Activated CD4-positive, alpha-beta T cell treated with anti-CD3 and anti-CD28 coated beads, Interleukin-2, amount 10 ng/mL, durations not matched to agents 24 days and 14 days (primary cell): ENCODE results near the gene CCR7. TPM values are rescaled to one million over a fixed set of nuclear protein-coding genes. Genes with fewer than 3 reads are reported as not detected.

Experiments
- DNase-seq: peaks from one replicate; pipeline ENCODE4 v3.0.0; 2022
- H3K27ac Mint-ChIP-seq: one replicate; pipeline ENCODE4 v1.8.0; 2022; ENCODE audit warnings: mild to moderate bottlenecking, mixed read lengths
- H3K27me3 Mint-ChIP-seq: one replicate; pipeline ENCODE4 v1.8.0; 2022; ENCODE audit warnings: mixed read lengths
- H3K36me3 Mint-ChIP-seq: one replicate; pipeline ENCODE4 v1.8.0; 2022; ENCODE audit warnings: low read depth, mild to moderate bottlenecking, mixed read lengths
- H3K4me1 Mint-ChIP-seq: one replicate; pipeline ENCODE4 v1.8.0; 2021; ENCODE audit warnings: mixed read lengths
- H3K4me3 Mint-ChIP-seq: one replicate; pipeline ENCODE4 v1.8.0; 2022; ENCODE audit warnings: mild to moderate bottlenecking, moderate library complexity, mixed read lengths
- H3K9me3 Mint-ChIP-seq: one replicate; pipeline ENCODE4 v1.8.0; 2021; ENCODE audit warnings: mixed read lengths
- intact Hi-C: fragments of 100-400 bp; cut with micrococcal nuclease; formaldehyde crosslinking; loops from one replicate; pipeline ENCODE4 v1.15.1; 2023
- total RNA-seq: library from RNA; stranded (reverse); gene quantifications from 2 replicates; pipeline ENCODE4 v1.2.3, GENCODE V29; 2022

The CCR7 gene, protein sequence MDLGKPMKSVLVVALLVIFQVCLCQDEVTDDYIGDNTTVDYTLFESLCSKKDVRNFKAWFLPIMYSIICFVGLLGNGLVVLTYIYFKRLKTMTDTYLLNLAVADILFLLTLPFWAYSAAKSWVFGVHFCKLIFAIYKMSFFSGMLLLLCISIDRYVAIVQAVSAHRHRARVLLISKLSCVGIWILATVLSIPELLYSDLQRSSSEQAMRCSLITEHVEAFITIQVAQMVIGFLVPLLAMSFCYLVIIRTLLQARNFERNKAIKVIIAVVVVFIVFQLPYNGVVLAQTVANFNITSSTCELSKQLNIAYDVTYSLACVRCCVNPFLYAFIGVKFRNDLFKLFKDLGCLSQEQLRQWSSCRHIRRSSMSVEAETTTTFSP
- total RNA-seq: 217 and 220 TPM in 2 replicates

DNA sequence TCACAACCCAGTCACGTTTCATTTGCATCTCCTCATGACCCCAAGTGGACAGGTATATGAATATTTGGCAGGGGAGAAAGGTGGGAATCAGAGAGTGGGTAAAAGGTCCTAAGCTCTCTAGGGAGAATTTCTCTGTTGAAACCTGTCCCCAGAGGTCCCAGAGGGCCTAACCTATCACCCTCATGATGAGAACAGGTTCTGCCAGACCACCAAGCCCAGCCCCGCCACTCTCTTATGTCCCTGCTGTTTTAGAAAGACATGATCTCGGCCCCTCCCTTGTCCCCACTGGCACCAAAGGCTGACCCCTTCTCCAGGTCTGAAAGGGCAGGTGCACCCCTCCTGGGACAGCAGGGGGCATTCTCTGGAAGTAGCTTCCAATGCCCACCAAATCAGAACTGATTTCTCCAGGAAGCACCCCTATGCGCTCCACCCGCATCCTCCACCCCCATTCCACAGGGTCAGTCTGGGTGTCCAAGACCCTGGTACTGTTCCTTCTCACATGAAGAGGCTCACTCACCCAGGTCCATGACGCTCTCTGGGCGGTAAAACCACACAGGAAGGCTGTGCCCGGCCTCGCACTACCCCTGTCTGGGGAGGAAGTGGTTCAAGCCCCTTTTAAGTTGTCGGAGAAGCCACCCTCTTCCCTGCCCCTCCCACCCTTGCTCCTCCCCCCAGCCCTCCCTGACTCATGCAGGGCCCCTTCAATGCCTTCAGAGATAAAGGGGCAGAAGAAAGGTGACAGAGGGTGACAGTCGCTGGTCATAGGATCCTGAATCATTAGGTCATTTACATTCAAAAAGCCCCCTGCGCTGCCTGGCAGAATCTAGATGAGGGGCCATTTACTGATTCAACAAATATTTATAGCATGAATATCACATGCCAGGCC lies at the start of gene CCR7:
TSS of gene CCR7 (minus strand) at position 590 of the 886 bp plus-strand sequence. CDS start at position 527, 63 bp downstream.
- H3K27ac Mint-ChIP-seq: peak within 1 kb of the TSS; percentile 100
- H3K27me3 Mint-ChIP-seq: no peaks in the 10 kb centered on the region
- H3K4me3 Mint-ChIP-seq: peak within 1 kb of the TSS; percentile 95
- peaks cover 51% of the 10 kb centered on the region for H3K36me3 Mint-ChIP-seq
- intact Hi-C loops: loop anchor here (1.0 to 5.0 kb wide), 2 partner anchors 55 to 1102 kb away; no protein-coding TSS in a partner anchor
- H3K9me3 Mint-ChIP-seq: peaks cover 3% of the 10 kb centered on the region
- DNase-seq: peak; percentile 93
- H3K4me1 Mint-ChIP-seq: peaks cover 37% of the 10 kb centered on the region

DNA sequence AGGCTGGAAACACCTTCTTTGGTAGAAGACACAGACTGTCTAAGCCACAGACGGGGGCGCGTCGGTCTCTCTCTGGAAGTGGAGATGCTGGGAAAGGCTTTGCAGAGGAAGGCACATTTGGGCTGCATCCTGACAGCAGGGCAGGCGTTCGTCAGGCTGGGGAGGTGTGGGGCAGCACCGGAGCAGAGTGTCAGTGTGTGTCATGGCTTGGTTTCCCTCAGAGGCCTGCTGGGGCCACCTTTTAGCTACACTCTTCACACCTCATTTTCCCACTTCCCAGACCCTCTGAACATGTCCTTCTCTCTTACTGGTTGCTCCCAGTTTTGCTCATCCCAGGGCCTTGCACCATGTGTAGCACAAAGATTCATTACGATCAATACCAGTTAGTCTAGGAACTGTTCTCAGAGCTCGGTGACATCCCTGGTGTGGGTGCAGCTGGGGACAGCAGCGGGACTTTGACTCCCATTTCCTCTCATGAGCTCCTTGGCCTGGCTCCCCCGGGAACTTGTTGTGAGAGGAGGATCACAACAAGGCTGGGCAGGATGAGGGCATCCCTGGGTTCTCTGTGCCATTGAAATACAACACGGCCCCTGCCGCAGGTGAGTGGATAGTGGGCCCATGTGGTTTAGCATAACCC lies 49.3 kb upstream of the CCR7 start:
- H3K9me3 Mint-ChIP-seq: peaks cover 1% of the 10 kb centered on the region
- peaks cover 67% of the 10 kb centered on the region for H3K4me1 Mint-ChIP-seq
- peak; percentile 58 for DNase-seq
- peak overlapping the region; percentile 85 for H3K27ac Mint-ChIP-seq
- H3K4me3 Mint-ChIP-seq: peak overlapping the region; percentile 47
- intact Hi-C loops: loop anchor here (1.0 to 2.0 kb wide), 3 partner anchors 7 to 52 kb away; no protein-coding TSS in a partner anchor
- H3K36me3 Mint-ChIP-seq: no peaks in the 10 kb centered on the region
- H3K27me3 Mint-ChIP-seq: no peaks in the 10 kb centered on the region

DNA sequence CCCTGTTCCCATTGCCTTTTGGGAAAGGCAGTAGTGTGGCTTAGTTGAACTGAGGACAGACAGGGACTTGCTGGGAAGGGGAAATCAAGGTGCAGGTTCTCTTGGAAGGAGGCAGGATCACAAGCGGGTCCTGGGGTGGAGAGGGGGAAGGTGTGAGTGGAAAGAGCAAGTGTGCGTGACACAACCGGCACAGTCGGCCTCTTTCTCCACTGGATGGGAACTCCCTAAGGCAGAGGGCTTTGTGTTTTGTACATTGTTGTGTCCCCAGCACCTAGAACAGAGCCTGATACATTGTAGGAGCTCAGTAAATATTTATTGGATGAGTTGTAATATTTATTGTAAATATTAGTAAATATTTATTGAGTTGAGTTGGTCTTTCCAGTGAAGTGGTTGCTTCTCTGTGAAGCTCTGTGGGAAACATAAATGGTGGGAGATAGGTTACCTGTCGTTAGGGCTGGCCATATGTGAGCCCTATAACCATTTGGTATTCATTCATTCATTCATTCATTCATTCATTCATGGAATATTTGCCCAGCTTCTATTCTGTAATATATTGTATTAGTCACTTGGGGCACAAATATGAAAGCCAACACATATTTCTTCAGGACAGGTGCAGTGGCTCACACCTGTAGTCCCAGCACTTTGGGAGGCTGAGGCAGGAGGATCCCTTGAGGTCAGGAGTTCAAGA lies 48.3 kb upstream of the CCR7 start:
- intact Hi-C loops: loop anchor here (2.0 kb wide), 1 partner anchor 51 kb away; no protein-coding TSS in a partner anchor
- Mint-ChIP-seq H3K27me3 (no peaks in the 10 kb centered on the region), H3K27ac (peak overlapping the region; percentile 92), H3K4me1 (peaks cover 76% of the 10 kb centered on the region), H3K36me3 (no peaks in the 10 kb centered on the region), H3K4me3 (peak overlapping the region; percentile 74), H3K9me3 (peaks cover 7% of the 10 kb centered on the region)
- no peak for DNase-seq

DNA sequence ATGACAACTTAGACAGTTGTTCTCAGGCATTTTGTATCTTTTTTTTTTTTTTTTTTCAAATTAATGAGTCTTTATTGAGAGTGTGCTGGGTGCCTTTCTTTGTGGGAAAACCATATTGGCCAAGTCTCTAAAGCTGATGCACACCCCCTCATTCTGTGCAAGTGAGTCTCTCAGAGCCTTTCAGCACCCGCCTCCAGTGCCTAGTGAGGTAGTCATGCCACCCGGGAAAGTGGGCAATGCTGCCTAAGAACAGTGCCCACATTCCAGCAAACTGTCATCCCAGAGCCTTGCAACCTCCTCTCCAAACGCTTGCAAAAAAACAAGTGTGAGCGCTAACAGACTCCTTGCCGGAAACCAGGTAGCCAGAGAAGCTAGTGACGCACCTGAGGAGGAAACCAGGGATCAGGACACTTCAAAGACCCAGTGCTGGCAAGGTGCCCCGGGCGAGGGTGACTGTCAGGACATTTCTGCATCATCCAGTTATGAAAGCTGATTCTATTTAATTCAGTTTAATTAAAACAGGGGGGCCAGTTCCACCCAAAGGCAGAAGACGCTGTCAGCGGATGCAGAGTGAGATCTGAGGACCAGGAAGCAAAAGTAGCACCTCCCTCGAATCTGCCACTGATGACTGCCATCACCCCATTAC lies 47.5 kb upstream of the CCR7 start:
- Mint-ChIP-seq H3K9me3 (peaks cover 7% of the 10 kb centered on the region), H3K36me3 (no peaks in the 10 kb centered on the region), H3K4me1 (peaks cover 82% of the 10 kb centered on the region), H3K27me3 (no peaks in the 10 kb centered on the region), H3K4me3 (peak overlapping the region; percentile 74), H3K27ac (peak overlapping the region; percentile 92)
- DNase-seq: peak; percentile 80
- intact Hi-C loops: no loop called here

DNA sequence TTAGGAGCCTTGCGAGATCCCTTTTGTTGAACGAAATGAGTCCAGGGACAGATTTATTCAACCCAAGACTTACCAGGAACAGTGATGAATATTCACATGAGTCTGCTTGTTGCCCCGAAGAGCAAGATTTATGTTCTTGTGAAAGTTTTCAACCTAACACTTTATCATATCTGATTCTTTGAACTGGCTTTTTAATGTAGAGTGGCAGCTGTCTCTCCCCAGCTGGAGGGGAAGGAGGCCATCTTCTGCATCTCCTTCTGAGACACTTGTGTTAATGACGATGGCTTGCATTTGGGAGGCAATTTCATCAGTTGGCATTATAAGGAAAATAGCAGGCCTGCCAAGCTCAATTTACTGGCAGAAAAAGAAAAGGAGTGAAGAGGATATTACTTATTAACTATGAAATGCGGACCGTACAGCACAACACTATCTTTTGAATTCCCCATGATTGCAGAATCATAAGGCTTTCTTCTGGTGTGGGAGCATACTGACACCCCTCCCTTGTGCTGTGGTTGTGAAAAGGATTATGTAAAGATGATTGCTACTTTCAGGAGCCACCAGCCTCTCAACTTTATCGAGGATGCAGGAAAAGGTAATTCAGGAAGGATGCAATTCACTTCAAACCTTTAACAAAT lies 46.7 kb upstream of the CCR7 start:
- peak; percentile 55 for DNase-seq
- peaks cover 7% of the 10 kb centered on the region for H3K9me3 Mint-ChIP-seq
- intact Hi-C loops: no loop called here

DNA sequence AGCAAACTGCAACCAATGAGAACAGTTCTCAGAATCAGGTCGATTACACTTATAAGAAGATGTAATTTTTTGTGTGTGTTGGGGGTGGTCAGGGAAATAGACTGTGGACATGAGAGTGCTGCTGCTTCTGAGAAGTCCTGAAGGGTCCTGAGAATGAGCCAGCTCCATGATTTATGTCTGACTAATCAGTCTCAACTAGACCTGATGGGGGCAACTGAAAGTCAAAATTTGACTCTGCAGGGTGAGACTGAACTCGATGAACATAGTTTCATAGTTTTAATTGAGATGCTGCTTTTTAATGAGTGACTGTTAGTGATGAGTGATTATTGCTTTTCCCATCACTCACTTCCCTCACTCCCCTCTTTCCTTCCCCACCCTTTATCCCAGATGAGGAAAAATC lies 45.1 kb upstream of the CCR7 start:
- peak overlapping the region; percentile 42 for H3K27ac Mint-ChIP-seq
- intact Hi-C loops: no loop called here
- no peaks in the 10 kb centered on the region for H3K36me3 Mint-ChIP-seq
- H3K27me3 Mint-ChIP-seq: no peaks in the 10 kb centered on the region
- H3K4me3 Mint-ChIP-seq: no peak overlapping the region
- H3K9me3 Mint-ChIP-seq: peaks cover 7% of the 10 kb centered on the region
- peaks cover 86% of the 10 kb centered on the region for H3K4me1 Mint-ChIP-seq
- peak; percentile 61 for DNase-seq

More for the DNA sequence above, 46.7 kb upstream of the CCR7 start:
- Mint-ChIP-seq H3K4me1 (peaks cover 85% of the 10 kb centered on the region), H3K36me3 (no peaks in the 10 kb centered on the region), H3K27me3 (no peaks in the 10 kb centered on the region), H3K27ac (peak overlapping the region; percentile 36), H3K4me3 (peak overlapping the region; percentile 41)

DNA sequence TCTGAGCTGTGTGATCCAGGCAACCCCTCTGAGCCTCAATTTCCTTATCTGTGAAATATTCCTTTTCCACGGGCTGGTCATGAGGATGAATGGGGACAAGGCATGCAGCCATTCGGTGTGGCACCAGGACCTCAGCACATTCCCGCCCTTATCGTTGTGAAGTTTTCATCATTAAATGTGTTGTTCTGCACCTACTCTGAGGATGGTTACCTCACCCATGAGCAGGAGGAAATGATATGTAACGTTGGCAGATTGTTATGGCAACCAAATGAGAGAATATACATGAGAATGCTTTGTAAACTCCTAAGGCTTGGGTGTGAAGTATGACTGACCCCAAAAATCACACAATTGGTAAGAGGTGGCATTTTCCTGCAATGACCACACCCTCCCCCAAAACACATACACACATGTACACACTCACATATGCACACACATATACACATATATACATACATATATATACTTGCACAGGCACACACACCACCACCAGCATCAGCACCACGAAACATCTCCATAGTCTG lies 42.8 kb upstream of the CCR7 start:
- H3K4me1 Mint-ChIP-seq: peaks cover 87% of the 10 kb centered on the region
- peak; percentile 81 for DNase-seq
- H3K36me3 Mint-ChIP-seq: no peaks in the 10 kb centered on the region
- H3K27me3 Mint-ChIP-seq: no peaks in the 10 kb centered on the region
- H3K4me3 Mint-ChIP-seq: peak overlapping the region; percentile 42
- H3K9me3 Mint-ChIP-seq: peaks cover 7% of the 10 kb centered on the region
- intact Hi-C loops: no loop called here
- H3K27ac Mint-ChIP-seq: peak overlapping the region; percentile 79

DNA sequence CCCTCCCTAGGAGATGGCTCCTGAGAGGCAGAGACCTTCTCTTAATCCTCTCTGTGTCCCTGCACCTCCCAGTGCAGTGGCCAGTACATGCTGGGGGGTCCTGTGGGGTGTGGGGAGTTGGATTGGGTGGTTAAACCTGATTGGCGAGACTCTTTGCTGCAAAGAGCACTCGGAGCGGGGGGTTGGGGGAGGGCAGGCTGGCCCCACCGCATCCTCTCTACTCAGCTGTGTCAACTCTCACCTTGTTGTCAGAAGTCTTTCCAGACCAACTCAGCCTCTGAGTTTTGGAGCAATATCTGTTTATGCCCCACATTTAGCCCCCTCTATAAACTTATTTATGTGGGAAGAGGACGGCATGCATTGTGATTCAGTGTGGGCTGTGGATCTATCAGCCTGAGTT lies 42.4 kb upstream of the CCR7 start:
- Mint-ChIP-seq H3K4me1 (peaks cover 87% of the 10 kb centered on the region), H3K36me3 (peaks cover 1% of the 10 kb centered on the region), H3K4me3 (peak overlapping the region; percentile 42), H3K27me3 (no peaks in the 10 kb centered on the region), H3K27ac (peak overlapping the region; percentile 79), H3K9me3 (peaks cover 7% of the 10 kb centered on the region)
- peak; percentile 82 for DNase-seq
- intact Hi-C loops: loop anchor here (1.0 kb wide), 1 partner anchor 8 kb away; no protein-coding TSS in a partner anchor

DNA sequence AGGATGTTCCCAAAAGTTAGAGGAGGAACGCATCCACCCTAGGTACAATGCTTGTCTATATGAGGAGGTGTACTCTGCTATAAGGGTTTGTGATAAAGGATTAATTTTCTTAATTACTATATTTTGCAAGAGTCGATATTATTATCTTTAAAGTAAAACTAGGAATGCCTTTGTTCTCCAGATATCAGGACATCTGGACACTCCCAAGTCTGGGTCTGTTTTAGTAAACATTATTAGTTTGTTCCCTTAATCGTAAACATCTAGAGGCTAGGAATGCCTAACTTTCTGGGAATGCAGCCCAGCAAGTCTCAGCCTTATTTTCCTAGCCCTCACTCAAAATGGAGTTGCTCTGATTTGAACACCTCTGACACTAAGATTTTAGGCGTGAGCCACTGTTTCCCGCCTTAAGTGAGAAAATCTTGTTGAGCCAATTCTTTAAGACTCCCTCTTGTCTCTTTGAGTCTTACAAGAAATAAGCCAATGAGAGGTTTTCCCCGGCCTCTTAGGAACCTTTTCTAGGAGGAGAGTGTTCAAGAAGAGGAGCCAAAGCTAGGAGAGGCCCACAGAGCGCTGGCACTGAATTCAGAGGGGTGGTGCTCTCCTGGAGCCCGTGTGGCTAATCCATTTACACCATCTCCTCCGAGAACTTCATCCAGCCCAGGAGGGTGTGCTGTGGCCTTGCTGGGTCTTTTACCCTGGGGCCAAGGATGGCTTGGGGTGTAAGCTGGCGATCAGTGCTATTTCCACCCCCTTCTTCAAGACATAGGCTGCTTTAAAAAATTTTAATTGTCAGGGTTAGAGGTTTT lies 41.5 kb upstream of the CCR7 start:
- Mint-ChIP-seq H3K27ac (peak overlapping the region; percentile 96), H3K4me1 (peaks cover 87% of the 10 kb centered on the region), H3K27me3 (no peaks in the 10 kb centered on the region), H3K4me3 (peak overlapping the region; percentile 42), H3K9me3 (peaks cover 7% of the 10 kb centered on the region), H3K36me3 (peaks cover 3% of the 10 kb centered on the region)
- DNase-seq: no peak
- intact Hi-C loops: loop anchor here (1.0 kb wide), 1 partner anchor 9 kb away; no protein-coding TSS in a partner anchor

DNA sequence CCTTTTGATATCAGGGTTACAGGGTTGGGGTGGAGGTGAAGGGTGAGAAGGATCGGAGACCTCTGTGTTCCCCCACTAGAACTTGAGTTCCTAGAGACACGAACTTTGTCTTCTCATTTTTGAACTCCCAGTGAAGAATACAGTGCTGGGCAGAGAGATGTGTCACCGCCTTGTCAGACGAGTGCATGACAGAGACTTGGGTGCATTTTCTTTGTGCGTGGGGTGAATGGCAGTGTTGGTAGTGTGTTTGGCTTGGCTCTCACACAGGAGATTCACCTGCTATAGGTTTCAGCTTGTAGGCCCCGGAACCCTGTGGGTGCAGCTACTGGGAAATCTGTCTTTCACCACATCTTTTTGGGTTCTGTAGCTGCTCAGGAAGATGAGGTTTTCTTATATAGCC lies 40.0 kb upstream of the CCR7 start:
- Mint-ChIP-seq H3K9me3 (peaks cover 7% of the 10 kb centered on the region), H3K27ac (peak overlapping the region; percentile 96), H3K27me3 (no peaks in the 10 kb centered on the region), H3K4me1 (peaks cover 85% of the 10 kb centered on the region), H3K36me3 (peaks cover 5% of the 10 kb centered on the region), H3K4me3 (peak overlapping the region; percentile 69)
- intact Hi-C loops: no loop called here
- DNase-seq: peak; percentile 89

DNA sequence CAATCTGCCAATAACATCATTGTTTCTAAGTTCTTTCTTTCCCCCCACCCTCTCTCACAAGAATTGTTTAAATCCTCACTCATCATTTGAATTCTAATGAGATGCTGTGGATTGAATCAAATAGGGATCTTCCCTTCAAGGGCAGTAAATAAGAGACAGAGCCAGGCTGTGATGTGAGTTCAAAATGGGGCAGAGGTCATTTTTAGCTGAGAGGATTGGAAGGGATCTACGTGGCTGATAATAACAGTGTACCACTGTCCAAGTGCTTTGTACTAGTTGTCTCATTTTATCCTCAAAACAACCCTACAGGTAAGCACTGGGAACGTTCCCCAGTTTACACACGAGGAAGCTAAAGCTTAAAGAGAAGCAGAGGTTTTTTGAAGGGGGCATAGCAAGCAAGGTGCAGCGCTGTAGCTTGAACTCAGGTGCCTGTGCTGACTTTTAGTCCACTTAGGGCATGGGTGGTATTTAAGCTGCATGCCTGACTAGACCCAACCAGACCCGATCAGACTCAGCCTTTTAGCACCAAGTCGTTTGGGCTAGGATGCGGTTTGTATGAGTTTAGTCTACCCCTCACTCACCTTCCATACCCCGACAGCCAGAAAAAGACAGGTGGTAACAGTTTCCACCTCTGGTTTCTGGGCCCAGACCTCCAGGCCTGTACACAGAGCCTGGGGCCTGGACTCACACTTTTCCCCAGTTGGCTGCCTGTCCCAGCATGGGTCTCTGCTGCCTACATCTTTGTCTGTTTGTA lies 39.2 kb upstream of the CCR7 start:
- Mint-ChIP-seq H3K9me3 (peaks cover 5% of the 10 kb centered on the region), H3K4me1 (peaks cover 83% of the 10 kb centered on the region), H3K27ac (peak overlapping the region; percentile 96), H3K4me3 (peak overlapping the region; percentile 69), H3K27me3 (no peaks in the 10 kb centered on the region), H3K36me3 (peaks cover 5% of the 10 kb centered on the region)
- DNase-seq: no peak
- intact Hi-C loops: loop anchor here (5.0 kb wide), 1 partner anchor 187 kb away; the partner anchor contains the start of gene TOP2A
